ENCODE data around the gene DISC1. TPM values are rescaled to one million over a fixed set of nuclear protein-coding genes. Genes with fewer than 3 reads are reported as not detected.

The DISC1 gene
- total and polyA plus RNA-seq, 2 experiments from 2014 or later = 2.1 to 6.5 TPM

DNA sequence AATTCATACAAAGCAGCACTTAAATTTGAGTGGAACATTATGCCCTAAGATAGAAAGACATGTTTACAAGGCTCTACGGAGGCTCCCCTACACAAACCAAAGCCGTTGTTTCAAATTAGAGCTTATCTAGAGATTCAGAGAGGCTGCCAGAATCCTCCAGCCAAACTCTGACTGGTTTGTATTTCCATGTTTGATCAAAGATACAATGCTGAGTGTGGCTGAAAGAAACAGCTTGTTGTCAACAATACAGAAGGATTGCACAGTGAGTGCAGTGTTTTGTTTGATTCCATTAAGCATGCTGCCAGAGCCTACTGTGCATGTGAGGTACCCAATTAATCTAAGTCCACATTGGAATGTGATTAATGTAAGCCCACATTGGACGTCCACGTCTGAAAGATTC, 402.7 kb downstream of the DISC1 start:
- H3F3A ChIP-seq (replicated peaks; ENCODE audit: low read depth) = no peaks in the 10 kb centered on the region
- no peaks in the 10 kb centered on the region for H3K27me3 ChIP-seq (ENCODE audit: insufficient read depth)
- H3K9me3 Mint-ChIP-seq = no peaks in the 10 kb centered on the region; the same call in 2 of the 3 replicates
- no peaks in the 10 kb centered on the region for H3K79me2 ChIP-seq (replicated peaks; ENCODE audit: insufficient read depth)
- peaks cover 3% of the 10 kb centered on the region for H3K27me3 Mint-ChIP-seq (ENCODE audit: insufficient read depth, low read depth, poor library complexity)
- no peak overlapping the region for H3K4me2 ChIP-seq
- H3K4me1 ChIP-seq (ENCODE audit: insufficient read depth) = peaks cover 7% of the 10 kb centered on the region; the same call in 1 of the 2 replicates
- H3K36me3 ChIP-seq (ENCODE audit: insufficient read depth) = no peaks in the 10 kb centered on the region
- H3K4me3 Mint-ChIP-seq = no peak overlapping the region
- peaks cover 4% of the 10 kb centered on the region; the same call in 2 of the 3 replicates for H3K4me1 Mint-ChIP-seq
- ATAC-seq (no peak), DNase-seq (ENCODE audit: low spot score) (no peak)
- H3K9me2 ChIP-seq (ENCODE audit: insufficient read depth) = peaks cover 7% of the 10 kb centered on the region; the same call in 1 of the 2 replicates
- H3K27ac ChIP-seq (ENCODE audit: low read depth) = no peak overlapping the region
- H3K36me3 Mint-ChIP-seq (ENCODE audit: low read depth) = no peaks in the 10 kb centered on the region
- no peak overlapping the region for H3K27ac Mint-ChIP-seq
- no peak overlapping the region for H3K4me3 ChIP-seq
- TF ChIP-seq ETS1 (IDR thresholded peaks at IDR 0.05) (no peak), ZNF462 (CRISPR knock-in tag; IDR thresholded peaks at IDR 0.05) (no peak), STAT1 (IDR thresholded peaks at IDR 0.05; ENCODE audit: unreplicated experiment) (no peak), JUNB (IDR thresholded peaks at IDR 0.05; ENCODE audit: unreplicated experiment) (no peak), ZNF114 (CRISPR knock-in tag; IDR thresholded peaks at IDR 0.05) (no peak), EZH2phosphoT487 (IDR thresholded peaks at IDR 0.05; ENCODE audit: unreplicated experiment) (no peak), NANOG (IDR thresholded peaks at IDR 0.05; ENCODE audit: borderline replicate concordance) (no peak), EZH2 (IDR thresholded peaks at IDR 0.05; ENCODE audit: low read depth, unreplicated experiment) (no peak), POLR2AphosphoS5 (IDR thresholded peaks at IDR 0.05; ENCODE audit: low read depth) (no peak), ZNF331 (CRISPR knock-in tag; IDR thresholded peaks at IDR 0.05; ENCODE audit: low read depth) (no peak), CREB1 (CRISPR knock-in tag; IDR thresholded peaks at IDR 0.05; ENCODE audit: low read depth) (no peak)
- TF ChIP-seq, protein P1, sequence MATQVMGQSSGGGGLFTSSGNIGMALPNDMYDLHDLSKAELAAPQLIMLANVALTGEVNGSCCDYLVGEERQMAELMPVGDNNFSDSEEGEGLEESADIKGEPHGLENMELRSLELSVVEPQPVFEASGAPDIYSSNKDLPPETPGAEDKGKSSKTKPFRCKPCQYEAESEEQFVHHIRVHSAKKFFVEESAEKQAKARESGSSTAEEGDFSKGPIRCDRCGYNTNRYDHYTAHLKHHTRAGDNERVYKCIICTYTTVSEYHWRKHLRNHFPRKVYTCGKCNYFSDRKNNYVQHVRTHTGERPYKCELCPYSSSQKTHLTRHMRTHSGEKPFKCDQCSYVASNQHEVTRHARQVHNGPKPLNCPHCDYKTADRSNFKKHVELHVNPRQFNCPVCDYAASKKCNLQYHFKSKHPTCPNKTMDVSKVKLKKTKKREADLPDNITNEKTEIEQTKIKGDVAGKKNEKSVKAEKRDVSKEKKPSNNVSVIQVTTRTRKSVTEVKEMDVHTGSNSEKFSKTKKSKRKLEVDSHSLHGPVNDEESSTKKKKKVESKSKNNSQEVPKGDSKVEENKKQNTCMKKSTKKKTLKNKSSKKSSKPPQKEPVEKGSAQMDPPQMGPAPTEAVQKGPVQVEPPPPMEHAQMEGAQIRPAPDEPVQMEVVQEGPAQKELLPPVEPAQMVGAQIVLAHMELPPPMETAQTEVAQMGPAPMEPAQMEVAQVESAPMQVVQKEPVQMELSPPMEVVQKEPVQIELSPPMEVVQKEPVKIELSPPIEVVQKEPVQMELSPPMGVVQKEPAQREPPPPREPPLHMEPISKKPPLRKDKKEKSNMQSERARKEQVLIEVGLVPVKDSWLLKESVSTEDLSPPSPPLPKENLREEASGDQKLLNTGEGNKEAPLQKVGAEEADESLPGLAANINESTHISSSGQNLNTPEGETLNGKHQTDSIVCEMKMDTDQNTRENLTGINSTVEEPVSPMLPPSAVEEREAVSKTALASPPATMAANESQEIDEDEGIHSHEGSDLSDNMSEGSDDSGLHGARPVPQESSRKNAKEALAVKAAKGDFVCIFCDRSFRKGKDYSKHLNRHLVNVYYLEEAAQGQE (IDR thresholded peaks at IDR 0.05; ENCODE audit: unreplicated experiment) = no peak
- TF ChIP-seq, protein P2, sequence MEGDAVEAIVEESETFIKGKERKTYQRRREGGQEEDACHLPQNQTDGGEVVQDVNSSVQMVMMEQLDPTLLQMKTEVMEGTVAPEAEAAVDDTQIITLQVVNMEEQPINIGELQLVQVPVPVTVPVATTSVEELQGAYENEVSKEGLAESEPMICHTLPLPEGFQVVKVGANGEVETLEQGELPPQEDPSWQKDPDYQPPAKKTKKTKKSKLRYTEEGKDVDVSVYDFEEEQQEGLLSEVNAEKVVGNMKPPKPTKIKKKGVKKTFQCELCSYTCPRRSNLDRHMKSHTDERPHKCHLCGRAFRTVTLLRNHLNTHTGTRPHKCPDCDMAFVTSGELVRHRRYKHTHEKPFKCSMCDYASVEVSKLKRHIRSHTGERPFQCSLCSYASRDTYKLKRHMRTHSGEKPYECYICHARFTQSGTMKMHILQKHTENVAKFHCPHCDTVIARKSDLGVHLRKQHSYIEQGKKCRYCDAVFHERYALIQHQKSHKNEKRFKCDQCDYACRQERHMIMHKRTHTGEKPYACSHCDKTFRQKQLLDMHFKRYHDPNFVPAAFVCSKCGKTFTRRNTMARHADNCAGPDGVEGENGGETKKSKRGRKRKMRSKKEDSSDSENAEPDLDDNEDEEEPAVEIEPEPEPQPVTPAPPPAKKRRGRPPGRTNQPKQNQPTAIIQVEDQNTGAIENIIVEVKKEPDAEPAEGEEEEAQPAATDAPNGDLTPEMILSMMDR (conservative IDR thresholded peaks at IDR 0.05; ENCODE audit: low read depth in 2 of 2) = no peak
- no peak overlapping the region for H2AFZ ChIP-seq
- no peaks in the 10 kb centered on the region for H4K20me1 ChIP-seq (replicated peaks; ENCODE audit: insufficient read depth)
